ENCODE data around the gene SH2D4B.

SH2D4B gene

DNA sequence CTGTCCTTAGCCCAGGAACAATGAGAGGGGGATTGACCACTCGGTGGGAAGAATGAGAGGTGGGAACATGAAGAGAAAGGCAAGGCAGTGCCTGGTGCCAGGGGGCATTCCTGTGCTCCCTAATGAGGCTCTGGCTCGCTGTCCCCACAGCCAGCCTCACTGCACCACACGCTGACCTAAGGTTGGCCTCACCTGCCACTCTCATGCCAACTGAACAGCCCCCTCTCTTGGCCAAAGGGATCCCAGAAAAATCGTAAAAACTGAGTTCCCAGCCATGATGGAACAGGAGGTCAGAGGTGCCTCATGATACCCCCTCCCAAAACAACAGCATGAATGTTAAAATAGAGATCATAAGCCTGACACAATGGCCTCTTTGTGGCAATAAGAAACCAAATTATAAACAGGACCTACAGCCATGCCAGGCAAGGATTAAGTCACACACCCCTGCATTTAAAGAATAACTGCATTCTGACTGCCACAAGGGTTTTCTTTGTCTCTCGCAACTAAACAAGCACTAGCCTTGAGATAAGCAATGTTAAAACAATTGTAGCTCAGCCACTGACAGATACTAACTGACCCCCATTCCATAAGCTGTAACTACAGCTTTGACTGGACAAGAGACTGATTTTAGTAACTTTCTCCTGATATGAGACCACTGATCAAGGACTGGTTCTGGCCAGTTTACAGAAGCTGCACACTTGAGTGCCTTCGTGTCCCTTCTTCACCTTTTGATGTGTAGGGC, 149.2 kb downstream of the SH2D4B start:
- DNase-seq (ENCODE audit: low read depth) = no peak

DNA sequence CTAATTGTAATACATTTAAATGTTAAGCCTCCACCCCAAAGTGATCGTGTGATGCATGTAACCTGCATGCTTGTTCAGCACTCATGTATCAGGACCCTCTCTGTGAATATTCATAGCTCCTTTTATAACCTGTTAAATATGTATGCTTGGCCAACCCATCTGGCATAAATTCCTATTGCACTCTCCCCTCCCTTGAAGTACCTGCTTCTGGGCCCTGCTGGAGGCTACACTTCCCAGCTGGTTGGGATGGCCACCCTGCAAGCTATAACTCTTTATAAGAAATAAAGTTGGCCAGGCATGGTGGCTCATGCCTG, 149.7 kb downstream of the SH2D4B start:
- no peak for DNase-seq (ENCODE audit: low read depth)

DNA sequence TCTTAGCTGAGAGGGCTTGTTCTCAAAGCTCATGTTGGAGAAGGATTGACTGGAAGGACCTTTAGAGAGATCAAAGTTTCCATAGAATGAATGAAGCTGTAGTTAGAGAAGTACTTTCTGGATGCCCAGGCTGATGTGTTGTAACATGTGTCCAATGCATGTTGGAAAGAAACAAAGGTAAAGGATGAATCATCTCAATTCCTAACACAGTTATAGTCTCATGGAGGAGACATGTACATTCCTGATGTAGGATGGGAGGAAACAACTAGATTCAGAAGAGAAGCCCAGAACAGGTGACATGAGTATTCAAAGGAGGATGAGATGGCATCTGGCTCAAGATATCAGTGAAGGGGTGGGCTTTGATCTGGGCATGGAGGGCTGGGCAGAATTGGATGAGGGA, 152.7 kb downstream of the SH2D4B start:
- no peak for DNase-seq (ENCODE audit: low read depth)

DNA sequence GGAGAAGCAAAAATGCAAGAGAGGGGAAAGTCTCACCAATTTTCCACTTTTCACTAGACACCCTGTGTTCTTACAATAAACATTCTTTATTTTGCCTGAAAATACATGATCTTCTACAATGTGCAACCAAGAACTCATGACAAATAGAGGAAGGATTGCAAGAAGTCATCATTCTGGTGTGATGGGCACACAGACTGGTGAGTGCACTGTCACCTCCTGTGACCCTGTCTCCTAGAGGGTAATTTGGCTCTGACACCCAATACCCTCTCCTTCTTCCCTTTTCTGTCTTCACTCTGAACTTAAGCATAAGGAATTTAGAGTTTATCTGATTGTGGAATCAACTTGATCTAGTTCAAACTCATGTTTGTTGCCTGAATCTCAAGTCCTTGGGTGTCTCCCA, 153.7 kb downstream of the SH2D4B start:
- DNase-seq (ENCODE audit: low read depth) = no peak

DNA sequence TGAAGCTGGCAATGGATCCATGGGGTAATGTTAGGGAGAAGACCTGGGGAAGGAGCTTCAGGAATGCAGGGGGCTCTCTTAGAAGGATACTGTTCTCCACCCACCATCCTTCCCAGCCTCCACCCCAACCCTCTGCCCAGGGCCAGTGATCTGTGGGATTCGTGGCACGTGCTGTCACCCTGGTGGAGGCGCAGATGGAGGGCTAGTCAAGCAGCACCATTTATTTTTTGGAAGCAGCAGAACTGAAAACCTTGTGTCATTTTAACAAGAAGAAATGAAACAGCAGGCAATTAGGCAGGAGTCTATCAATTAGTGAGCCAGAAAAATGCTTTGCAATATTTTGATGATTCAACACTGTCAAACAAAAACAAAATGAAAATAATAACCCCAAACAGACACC, 155.9 kb downstream of the SH2D4B start:
- DNase-seq (ENCODE audit: low read depth) = no peak

DNA sequence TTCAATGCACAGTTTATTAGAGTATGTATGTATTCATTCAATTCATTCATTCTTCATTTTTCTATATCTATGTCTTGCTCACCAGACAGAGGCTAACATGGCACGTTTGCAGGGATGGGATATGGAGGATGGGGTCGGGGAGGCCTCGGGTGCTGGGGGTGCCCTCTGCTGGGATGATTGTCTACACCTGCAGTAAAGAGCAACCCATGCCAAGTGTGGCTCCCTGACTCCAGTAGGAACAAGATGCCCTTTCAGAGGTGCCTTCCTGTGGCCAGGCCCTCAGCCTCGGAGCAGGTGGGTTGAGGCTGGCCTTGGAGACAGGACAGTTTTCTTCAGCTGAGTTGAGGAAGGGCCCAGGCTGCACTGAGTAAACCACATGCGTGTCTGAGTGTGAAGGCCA, 157.2 kb downstream of the SH2D4B start:
- no peak for DNase-seq (ENCODE audit: low read depth)
